ENCODE results near the gene FNDC3B.

The FNDC3B gene

DNA sequence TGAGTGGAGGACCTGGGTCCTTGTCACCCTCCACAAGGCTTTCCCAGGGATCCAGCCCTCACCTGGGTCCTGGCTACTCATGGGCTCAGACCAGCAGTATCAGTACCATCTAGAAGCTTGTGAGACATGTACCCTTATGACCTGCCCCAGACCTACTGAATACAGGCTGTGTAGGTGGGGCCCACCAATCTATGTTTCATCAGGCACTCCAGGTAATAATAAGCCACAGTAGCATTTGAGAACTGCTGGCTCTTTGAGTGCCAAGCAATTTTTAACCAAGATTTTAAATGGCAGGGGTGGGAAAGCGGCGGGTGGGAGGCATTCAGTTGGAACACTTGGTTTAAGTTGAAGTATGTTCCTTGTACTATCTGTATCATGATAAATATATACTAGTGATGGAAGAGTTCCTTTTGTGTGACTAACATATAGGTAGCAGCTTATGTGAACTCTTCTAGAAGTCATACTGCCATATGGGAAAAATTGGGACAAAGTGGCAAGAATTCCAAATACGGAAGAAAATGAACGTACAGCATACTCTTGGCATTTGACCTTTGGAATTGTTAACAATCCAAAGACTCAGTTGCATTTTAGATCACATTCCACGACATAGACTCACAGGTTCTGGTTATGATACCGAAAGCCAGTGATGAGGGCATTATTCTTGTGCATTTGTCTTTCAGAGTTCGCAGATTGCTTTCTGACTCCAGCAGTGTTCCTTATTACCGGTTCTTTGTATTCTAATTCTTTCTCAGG lies 218.4 kb downstream of the FNDC3B start:
- Histone ChIP-seq H3K9me2 (replicated peaks; ENCODE audit: insufficient read depth, low read length) (no peaks in the 10 kb centered on the region), H3K4me3 (ENCODE audit: low read length) (no peak overlapping the region), H3F3A (ENCODE audit: insufficient read depth, low read length) (no peaks in the 10 kb centered on the region), H3K27me3 (replicated peaks; ENCODE audit: insufficient read depth, low read length) (no peaks in the 10 kb centered on the region), H3K27ac (ENCODE audit: low read length) (no peak overlapping the region), H2AFZ (ENCODE audit: low read length) (no peak overlapping the region), H3K4me2 (ENCODE audit: low read depth, low read length) (no peak overlapping the region), H3K36me3 (replicated peaks; ENCODE audit: insufficient read depth, low read length) (peaks cover 4% of the 10 kb centered on the region; the same call in 1 of the 2 replicates), H3K9me3 (replicated peaks; ENCODE audit: insufficient read depth, low read length) (no peaks in the 10 kb centered on the region), H3K79me2 (ENCODE audit: low read length) (peaks cover 54% of the 10 kb centered on the region), H4K20me1 (ENCODE audit: insufficient read depth, low read length) (no peaks in the 10 kb centered on the region), H3K4me1 (ENCODE audit: low read length) (no peaks in the 10 kb centered on the region), H3K9ac (ENCODE audit: low read length) (no peak overlapping the region)
- TF ChIP-seq EZH2phosphoT487 (IDR thresholded peaks at IDR 0.05; ENCODE audit: low read length), result no peak
- no peak for TF ChIP-seq EZH2 (optimal IDR thresholded peaks at IDR 0.05; ENCODE audit: low read depth, low read length)
- TF ChIP-seq, protein P1, sequence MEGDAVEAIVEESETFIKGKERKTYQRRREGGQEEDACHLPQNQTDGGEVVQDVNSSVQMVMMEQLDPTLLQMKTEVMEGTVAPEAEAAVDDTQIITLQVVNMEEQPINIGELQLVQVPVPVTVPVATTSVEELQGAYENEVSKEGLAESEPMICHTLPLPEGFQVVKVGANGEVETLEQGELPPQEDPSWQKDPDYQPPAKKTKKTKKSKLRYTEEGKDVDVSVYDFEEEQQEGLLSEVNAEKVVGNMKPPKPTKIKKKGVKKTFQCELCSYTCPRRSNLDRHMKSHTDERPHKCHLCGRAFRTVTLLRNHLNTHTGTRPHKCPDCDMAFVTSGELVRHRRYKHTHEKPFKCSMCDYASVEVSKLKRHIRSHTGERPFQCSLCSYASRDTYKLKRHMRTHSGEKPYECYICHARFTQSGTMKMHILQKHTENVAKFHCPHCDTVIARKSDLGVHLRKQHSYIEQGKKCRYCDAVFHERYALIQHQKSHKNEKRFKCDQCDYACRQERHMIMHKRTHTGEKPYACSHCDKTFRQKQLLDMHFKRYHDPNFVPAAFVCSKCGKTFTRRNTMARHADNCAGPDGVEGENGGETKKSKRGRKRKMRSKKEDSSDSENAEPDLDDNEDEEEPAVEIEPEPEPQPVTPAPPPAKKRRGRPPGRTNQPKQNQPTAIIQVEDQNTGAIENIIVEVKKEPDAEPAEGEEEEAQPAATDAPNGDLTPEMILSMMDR (IDR thresholded peaks at IDR 0.05; ENCODE audit: low read length), result no peak
- DNase-seq, result no peak

- Histone ChIP-seq H3F3A (ENCODE audit: insufficient read depth, low read length) (no peaks in the 10 kb centered on the region), H3K27ac (ENCODE audit: low read length) (no peak overlapping the region)
- no peak for TF ChIP-seq EZH2phosphoT487 (IDR thresholded peaks at IDR 0.05; ENCODE audit: low read length)
Measured at GRCh38 chr3:172258624-172259023, 219.2 kb downstream of the FNDC3B start.

DNA sequence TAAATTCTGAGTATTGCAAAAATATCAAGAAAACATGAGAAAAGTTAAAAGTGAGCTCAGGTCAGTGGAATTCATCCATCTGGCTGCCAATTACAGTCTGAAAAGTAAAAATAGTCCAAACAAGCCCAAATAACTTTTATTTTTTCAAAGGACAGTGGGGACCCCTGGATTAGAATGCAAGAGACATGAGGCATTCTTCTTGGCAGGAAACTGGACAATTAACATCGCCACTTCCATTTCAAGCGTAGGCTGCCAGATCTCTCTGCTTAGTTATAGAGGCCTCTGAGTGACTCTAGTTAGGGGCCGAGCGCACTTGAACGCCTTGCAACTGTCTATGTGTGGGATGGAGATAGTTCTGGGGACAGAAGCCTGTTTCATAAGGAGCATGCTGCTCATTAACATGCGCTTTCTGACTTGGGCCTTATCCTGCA lies 219.7 kb downstream of the FNDC3B start:
- TF ChIP-seq EZH2 (optimal IDR thresholded peaks at IDR 0.05; ENCODE audit: low read depth, low read length), result no peak
- TF ChIP-seq, protein P1 (IDR thresholded peaks at IDR 0.05; ENCODE audit: low read length), result no peak
- TF ChIP-seq EZH2phosphoT487 (IDR thresholded peaks at IDR 0.05; ENCODE audit: low read length), result no peak
- H3K27ac ChIP-seq (ENCODE audit: low read length), result no peak overlapping the region
- no peak overlapping the region for H2AFZ ChIP-seq (ENCODE audit: low read length)
- H3K4me3 ChIP-seq (ENCODE audit: low read length), result no peak overlapping the region
- no peak overlapping the region for H3K9ac ChIP-seq (ENCODE audit: low read length)
- no peaks in the 10 kb centered on the region for H3K9me3 ChIP-seq (replicated peaks; ENCODE audit: insufficient read depth, low read length)
- H3K4me2 ChIP-seq (ENCODE audit: low read depth, low read length), result no peak overlapping the region
- H3K79me2 ChIP-seq (ENCODE audit: low read length), result peaks cover 61% of the 10 kb centered on the region
- DNase-seq, result no peak
- no peaks in the 10 kb centered on the region for H3K9me2 ChIP-seq (replicated peaks; ENCODE audit: insufficient read depth, low read length)
- no peaks in the 10 kb centered on the region for H4K20me1 ChIP-seq (ENCODE audit: insufficient read depth, low read length)
- H3K4me1 ChIP-seq (ENCODE audit: low read length), result no peaks in the 10 kb centered on the region
- no peaks in the 10 kb centered on the region for H3K27me3 ChIP-seq (replicated peaks; ENCODE audit: insufficient read depth, low read length)
- H3F3A ChIP-seq (ENCODE audit: insufficient read depth, low read length), result no peaks in the 10 kb centered on the region
- H3K36me3 ChIP-seq (replicated peaks; ENCODE audit: insufficient read depth, low read length), result peaks cover 9% of the 10 kb centered on the region; the same call in 1 of the 2 replicates

More at GRCh38 chr3:172258624-172259023, 219.2 kb downstream of the FNDC3B start:
- Histone ChIP-seq H3K79me2 (ENCODE audit: low read length) (peaks cover 56% of the 10 kb centered on the region), H4K20me1 (ENCODE audit: insufficient read depth, low read length) (no peaks in the 10 kb centered on the region), H3K4me3 (ENCODE audit: low read length) (no peak overlapping the region), H3K27me3 (replicated peaks; ENCODE audit: insufficient read depth, low read length) (no peaks in the 10 kb centered on the region), H3K4me1 (ENCODE audit: low read length) (no peaks in the 10 kb centered on the region), H3K9ac (ENCODE audit: low read length) (no peak overlapping the region), H2AFZ (ENCODE audit: low read length) (no peak overlapping the region), H3K9me3 (replicated peaks; ENCODE audit: insufficient read depth, low read length) (no peaks in the 10 kb centered on the region), H3K4me2 (ENCODE audit: low read depth, low read length) (no peak overlapping the region), H3K36me3 (replicated peaks; ENCODE audit: insufficient read depth, low read length) (peaks cover 7% of the 10 kb centered on the region; the same call in 1 of the 2 replicates), H3K9me2 (replicated peaks; ENCODE audit: insufficient read depth, low read length) (no peaks in the 10 kb centered on the region)
- no peak for DNase-seq

DNA sequence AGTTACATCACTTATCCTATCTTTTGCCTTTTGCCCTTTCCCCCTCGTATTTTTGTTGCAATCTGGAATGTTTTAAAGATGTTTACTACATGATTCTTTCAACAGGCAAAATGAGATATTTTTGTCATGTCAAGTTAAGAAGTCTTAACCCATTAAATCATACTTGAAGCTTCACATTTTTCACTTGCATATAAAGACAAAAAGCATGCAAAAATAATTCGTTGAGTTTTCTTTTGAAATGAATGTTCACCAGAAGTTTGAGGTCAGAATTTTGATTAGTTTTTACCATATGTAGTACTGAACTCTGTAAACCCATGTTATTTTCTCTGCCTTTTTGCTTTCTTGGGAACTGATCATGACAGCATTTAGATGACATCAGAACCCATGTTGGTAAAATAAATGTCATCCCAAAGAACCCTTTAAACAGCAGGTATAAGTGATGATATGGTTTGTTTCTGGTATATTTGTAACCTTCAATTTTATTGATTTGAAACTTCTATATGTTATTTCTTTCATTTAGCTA lies 220.4 kb downstream of the FNDC3B start:
- Histone ChIP-seq H3K9me3 (replicated peaks; ENCODE audit: insufficient read depth, low read length) (no peaks in the 10 kb centered on the region), H3K27ac (ENCODE audit: low read length) (no peak overlapping the region), H3F3A (ENCODE audit: insufficient read depth, low read length) (no peaks in the 10 kb centered on the region), H3K4me2 (ENCODE audit: low read depth, low read length) (no peak overlapping the region), H3K9me2 (replicated peaks; ENCODE audit: insufficient read depth, low read length) (no peaks in the 10 kb centered on the region), H3K9ac (ENCODE audit: low read length) (no peak overlapping the region), H3K36me3 (replicated peaks; ENCODE audit: insufficient read depth, low read length) (0 out of 2 replicates have a peak, but pooled peaks cover 9% of the 10 kb centered on the region), H3K4me1 (ENCODE audit: low read length) (no peaks in the 10 kb centered on the region), H2AFZ (ENCODE audit: low read length) (no peak overlapping the region), H3K79me2 (ENCODE audit: low read length) (peaks cover 58% of the 10 kb centered on the region), H3K27me3 (replicated peaks; ENCODE audit: insufficient read depth, low read length) (no peaks in the 10 kb centered on the region), H4K20me1 (ENCODE audit: insufficient read depth, low read length) (no peaks in the 10 kb centered on the region), H3K4me3 (ENCODE audit: low read length) (no peak overlapping the region)
- TF ChIP-seq, protein P1 (IDR thresholded peaks at IDR 0.05; ENCODE audit: low read length), result no peak
- no peak for TF ChIP-seq EZH2 (optimal IDR thresholded peaks at IDR 0.05; ENCODE audit: low read depth, low read length)
- TF ChIP-seq EZH2phosphoT487 (IDR thresholded peaks at IDR 0.05; ENCODE audit: low read length), result no peak
- no peak for DNase-seq
